ENCODE results near the gene ZCCHC24.

ZCCHC24 gene

GRCh38 chr10:79346388-79347225 is 98.8 kb downstream of the ZCCHC24 start:
- H3K4me2 ChIP-seq (ENCODE audit: low read length), result no peak overlapping the region
- no peak overlapping the region for H2AK5ac ChIP-seq (ENCODE audit: low read length)
- no peak overlapping the region for H2BK120ac ChIP-seq (ENCODE audit: low read depth, low read length)
- H3K79me2 ChIP-seq (ENCODE audit: control insufficient read depth, insufficient read depth, low read length), result peaks cover 9% of the 10 kb centered on the region
- H3K27me3 ChIP-seq (ENCODE audit: insufficient read depth, low read length, poor library complexity), result no peaks in the 10 kb centered on the region
- H4K8ac ChIP-seq (ENCODE audit: low read depth, low read length), result no peak overlapping the region
- H3K4me3 ChIP-seq (ENCODE audit: low read length), result no peak overlapping the region
- peaks cover 14% of the 10 kb centered on the region for H3K79me1 ChIP-seq (ENCODE audit: low read length)
- peak; percentile 75 for DNase-seq
- no peak overlapping the region for H3K4ac ChIP-seq (ENCODE audit: low read depth, low read length)
- H3K4me1 ChIP-seq (ENCODE audit: control insufficient read depth, low read depth, low read length), result peaks cover 4% of the 10 kb centered on the region
- peaks cover 6% of the 10 kb centered on the region for H3K36me3 ChIP-seq (ENCODE audit: control insufficient read depth, insufficient read depth, low read length)
- H3K56ac ChIP-seq (ENCODE audit: low read length), result peak overlapping the region; percentile 35
- H2BK5ac ChIP-seq (ENCODE audit: low read length), result no peak overlapping the region
- no peak overlapping the region for H2BK15ac ChIP-seq (replicated peaks; ENCODE audit: low read depth)
- no peak overlapping the region for H3K23ac ChIP-seq (ENCODE audit: low read length)
- no peak overlapping the region for H3K27ac ChIP-seq (ENCODE audit: low read depth, low read length)
- no CpG with 5 or more reads among the region's 12 CpGs for WGBS (ENCODE audit: extremely low coverage, insufficient coverage, low lambda C conversion rate)
- no peak overlapping the region for H3K18ac ChIP-seq (ENCODE audit: low read length)
- H4K5ac ChIP-seq (ENCODE audit: low read length), result no peak overlapping the region
- H3K9ac ChIP-seq (ENCODE audit: low read length), result peak overlapping the region; percentile 15

DNA sequence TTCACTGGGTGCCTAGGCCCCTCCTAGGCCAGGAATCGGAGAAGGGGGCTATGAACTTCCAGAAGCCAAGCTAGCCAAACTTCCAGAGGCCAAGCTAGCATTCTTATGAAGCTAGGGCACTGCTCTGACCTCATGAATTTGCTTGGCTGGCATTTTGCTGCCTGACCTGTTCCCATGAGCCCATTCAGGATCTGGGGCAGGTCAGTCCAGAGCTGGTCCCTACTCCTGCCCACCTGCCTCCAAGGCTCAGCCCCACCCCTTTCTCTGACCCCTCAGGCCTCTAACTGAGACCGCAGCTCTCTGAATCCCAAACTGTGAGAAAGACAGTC is 99.4 kb downstream of the ZCCHC24 start:
- Histone ChIP-seq H2BK15ac (replicated peaks; ENCODE audit: low read depth) (no peak overlapping the region), H2BK5ac (ENCODE audit: low read length) (no peak overlapping the region), H2AK5ac (ENCODE audit: low read length) (no peak overlapping the region), H3K9ac (ENCODE audit: low read length) (no peak overlapping the region), H4K5ac (ENCODE audit: low read length) (no peak overlapping the region), H3K27ac (ENCODE audit: low read depth, low read length) (no peak overlapping the region), H3K4me3 (ENCODE audit: low read length) (no peak overlapping the region), H4K8ac (ENCODE audit: low read depth, low read length) (no peak overlapping the region), H3K4me1 (ENCODE audit: control insufficient read depth, low read depth, low read length) (peaks cover 4% of the 10 kb centered on the region), H3K36me3 (ENCODE audit: control insufficient read depth, insufficient read depth, low read length) (peaks cover 4% of the 10 kb centered on the region), H3K27me3 (ENCODE audit: insufficient read depth, low read length, poor library complexity) (no peaks in the 10 kb centered on the region), H3K56ac (ENCODE audit: low read length) (no peak overlapping the region), H3K79me1 (ENCODE audit: low read length) (peaks cover 14% of the 10 kb centered on the region), H3K79me2 (ENCODE audit: control insufficient read depth, insufficient read depth, low read length) (peaks cover 9% of the 10 kb centered on the region), H3K4ac (ENCODE audit: low read depth, low read length) (no peak overlapping the region), H3K4me2 (ENCODE audit: low read length) (no peak overlapping the region), H2BK120ac (ENCODE audit: low read depth, low read length) (no peak overlapping the region), H3K18ac (ENCODE audit: low read length) (no peak overlapping the region), H3K23ac (ENCODE audit: low read length) (no peak overlapping the region)
- DNase-seq, result no peak
- WGBS (ENCODE audit: extremely low coverage, insufficient coverage, low lambda C conversion rate), result no CpG with 5 or more reads among the region's 2 CpGs

DNA sequence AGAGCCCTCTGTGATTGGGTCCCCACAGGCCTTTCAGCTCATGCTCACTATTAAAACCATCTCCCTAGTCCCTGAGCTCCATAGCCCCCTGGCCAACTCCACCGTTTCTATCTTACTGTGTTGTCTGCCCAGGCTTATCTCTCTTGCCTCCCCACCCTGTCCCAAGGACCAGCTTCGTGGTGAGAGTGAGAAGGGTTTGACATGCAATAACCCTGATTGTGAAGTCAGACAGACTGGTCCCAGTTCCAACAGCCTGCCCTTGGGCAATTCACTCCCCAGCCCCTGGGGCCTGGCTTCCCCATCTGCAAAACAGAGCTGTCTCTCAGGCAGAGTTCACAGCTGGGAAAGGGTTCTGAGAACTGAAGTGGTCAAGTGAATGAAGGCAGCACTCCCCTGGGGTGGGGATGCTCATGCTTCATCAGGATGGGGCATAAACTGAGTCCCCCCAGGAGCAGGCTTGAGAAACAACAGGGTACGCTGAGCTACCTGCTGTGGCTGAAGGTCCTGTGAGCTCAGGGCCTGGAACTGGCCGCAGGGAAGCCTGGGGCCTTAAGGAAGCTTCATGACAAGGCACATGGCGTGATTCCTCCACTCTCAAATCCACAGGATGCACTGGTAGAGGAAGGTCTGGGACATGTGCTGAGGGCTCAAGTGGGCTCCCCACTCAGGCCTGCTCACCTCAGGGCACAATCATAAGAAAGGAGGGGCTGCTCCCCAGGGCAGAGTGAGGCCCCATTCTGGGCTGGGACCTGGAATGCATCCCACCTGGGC is 100.0 kb downstream of the ZCCHC24 start:
- H3K9ac ChIP-seq (ENCODE audit: low read length), result no peak overlapping the region
- H3K23ac ChIP-seq (ENCODE audit: low read length), result no peak overlapping the region
- H3K4ac ChIP-seq (ENCODE audit: low read depth, low read length), result no peak overlapping the region
- H4K5ac ChIP-seq (ENCODE audit: low read length), result no peak overlapping the region
- H3K4me3 ChIP-seq (ENCODE audit: low read length), result no peak overlapping the region
- no peak for DNase-seq
- no peak overlapping the region for H2BK5ac ChIP-seq (ENCODE audit: low read length)
- H3K79me1 ChIP-seq (ENCODE audit: low read length), result peaks cover 14% of the 10 kb centered on the region
- H3K27me3 ChIP-seq (ENCODE audit: insufficient read depth, low read length, poor library complexity), result no peaks in the 10 kb centered on the region
- no peak overlapping the region for H2BK120ac ChIP-seq (ENCODE audit: low read depth, low read length)
- no peak overlapping the region for H3K56ac ChIP-seq (ENCODE audit: low read length)
- no peak overlapping the region for H2AK5ac ChIP-seq (ENCODE audit: low read length)
- H4K8ac ChIP-seq (ENCODE audit: low read depth, low read length), result no peak overlapping the region
- peaks cover 4% of the 10 kb centered on the region for H3K36me3 ChIP-seq (ENCODE audit: control insufficient read depth, insufficient read depth, low read length)
- H3K18ac ChIP-seq (ENCODE audit: low read length), result no peak overlapping the region
- no CpG with 5 or more reads among the region's 5 CpGs for WGBS (ENCODE audit: extremely low coverage, insufficient coverage, low lambda C conversion rate)
- H3K27ac ChIP-seq (ENCODE audit: low read depth, low read length), result no peak overlapping the region
- peaks cover 9% of the 10 kb centered on the region for H3K79me2 ChIP-seq (ENCODE audit: control insufficient read depth, insufficient read depth, low read length)
- H2BK15ac ChIP-seq (replicated peaks; ENCODE audit: low read depth), result no peak overlapping the region
- no peak overlapping the region for H3K4me2 ChIP-seq (ENCODE audit: low read length)
- peaks cover 4% of the 10 kb centered on the region for H3K4me1 ChIP-seq (ENCODE audit: control insufficient read depth, low read depth, low read length)

DNA sequence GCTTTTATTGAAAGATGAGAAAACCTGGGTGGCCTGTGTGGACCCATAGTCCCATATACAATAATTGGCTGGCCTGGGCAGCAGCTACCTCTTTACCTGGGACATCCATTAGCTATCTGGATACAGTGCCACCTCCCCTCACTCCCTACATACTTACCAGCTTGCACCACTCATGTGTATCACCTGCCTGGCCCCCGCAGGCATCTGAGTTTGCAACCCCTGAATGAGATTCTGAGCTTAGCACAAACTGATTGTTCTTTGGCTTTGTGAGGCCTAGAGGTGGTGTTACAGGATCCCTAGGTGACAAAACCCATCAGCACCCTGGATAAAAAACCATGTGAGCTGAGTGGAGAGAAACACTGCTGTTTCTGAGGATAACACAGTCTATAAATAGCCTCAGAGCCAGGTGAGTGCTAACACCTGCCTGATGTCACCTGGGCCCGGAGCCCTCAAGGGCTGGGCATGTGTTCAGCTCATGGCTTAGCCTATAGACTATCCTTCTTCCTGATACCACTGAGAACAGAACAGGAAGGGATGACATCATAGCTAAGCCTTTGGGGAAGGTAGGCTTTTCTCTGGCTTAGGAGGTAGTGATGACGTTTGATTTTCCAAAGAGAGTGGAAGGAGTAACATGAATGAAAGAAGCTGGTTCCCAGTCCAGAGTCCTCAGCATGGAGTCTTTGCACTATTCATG is 100.8 kb downstream of the ZCCHC24 start:
- WGBS (ENCODE audit: extremely low coverage, insufficient coverage, low lambda C conversion rate), result no CpG with 5 or more reads among the region's 3 CpGs
- no peak overlapping the region for H2AK5ac ChIP-seq (ENCODE audit: low read length)
- no peak overlapping the region for H3K56ac ChIP-seq (ENCODE audit: low read length)
- H3K4me1 ChIP-seq (ENCODE audit: control insufficient read depth, low read depth, low read length), result peaks cover 4% of the 10 kb centered on the region
- no peak overlapping the region for H2BK15ac ChIP-seq (replicated peaks; ENCODE audit: low read depth)
- H2BK120ac ChIP-seq (ENCODE audit: low read depth, low read length), result no peak overlapping the region
- no peak overlapping the region for H3K23ac ChIP-seq (ENCODE audit: low read length)
- H2BK5ac ChIP-seq (ENCODE audit: low read length), result no peak overlapping the region
- peaks cover 9% of the 10 kb centered on the region for H3K79me2 ChIP-seq (ENCODE audit: control insufficient read depth, insufficient read depth, low read length)
- H3K36me3 ChIP-seq (ENCODE audit: control insufficient read depth, insufficient read depth, low read length), result peaks cover 3% of the 10 kb centered on the region
- H3K4me3 ChIP-seq (ENCODE audit: low read length), result no peak overlapping the region
- no peak overlapping the region for H4K5ac ChIP-seq (ENCODE audit: low read length)
- peaks cover 13% of the 10 kb centered on the region for H3K79me1 ChIP-seq (ENCODE audit: low read length)
- H3K4me2 ChIP-seq (ENCODE audit: low read length), result no peak overlapping the region
- H4K8ac ChIP-seq (ENCODE audit: low read depth, low read length), result no peak overlapping the region
- no peak overlapping the region for H3K9ac ChIP-seq (ENCODE audit: low read length)
- DNase-seq, result no peak
- no peak overlapping the region for H3K4ac ChIP-seq (ENCODE audit: low read depth, low read length)
- no peak overlapping the region for H3K27ac ChIP-seq (ENCODE audit: low read depth, low read length)
- H3K27me3 ChIP-seq (ENCODE audit: insufficient read depth, low read length, poor library complexity), result no peaks in the 10 kb centered on the region
- no peak overlapping the region for H3K18ac ChIP-seq (ENCODE audit: low read length)

GRCh38 chr10:79342811-79343561 is 102.4 kb downstream of the ZCCHC24 start:
- H3K36me3 ChIP-seq (ENCODE audit: control insufficient read depth, insufficient read depth, low read length), result no peaks in the 10 kb centered on the region
- no peak overlapping the region for H3K4me2 ChIP-seq (ENCODE audit: low read length)
- H3K79me1 ChIP-seq (ENCODE audit: low read length), result no peaks in the 10 kb centered on the region
- H3K23ac ChIP-seq (ENCODE audit: low read length), result no peak overlapping the region
- no peak overlapping the region for H4K5ac ChIP-seq (ENCODE audit: low read length)
- no peak overlapping the region for H2BK120ac ChIP-seq (ENCODE audit: low read depth, low read length)
- H3K18ac ChIP-seq (ENCODE audit: low read length), result no peak overlapping the region
- H2BK5ac ChIP-seq (ENCODE audit: low read length), result no peak overlapping the region
- no peak overlapping the region for H3K9ac ChIP-seq (ENCODE audit: low read length)
- no CpG with 5 or more reads among the region's 10 CpGs for WGBS (ENCODE audit: extremely low coverage, insufficient coverage, low lambda C conversion rate)
- H2AK5ac ChIP-seq (ENCODE audit: low read length), result no peak overlapping the region
- no peak overlapping the region for H3K56ac ChIP-seq (ENCODE audit: low read length)
- H2BK15ac ChIP-seq (replicated peaks; ENCODE audit: low read depth), result no peak overlapping the region
- H3K4me3 ChIP-seq (ENCODE audit: low read length), result no peak overlapping the region
- H3K4ac ChIP-seq (ENCODE audit: low read depth, low read length), result no peak overlapping the region
- no peak overlapping the region for H3K27ac ChIP-seq (ENCODE audit: low read depth, low read length)
- no peak for DNase-seq
- no peaks in the 10 kb centered on the region for H3K79me2 ChIP-seq (ENCODE audit: control insufficient read depth, insufficient read depth, low read length)
- H3K4me1 ChIP-seq (ENCODE audit: control insufficient read depth, low read depth, low read length), result no peaks in the 10 kb centered on the region
- no peak overlapping the region for H4K8ac ChIP-seq (ENCODE audit: low read depth, low read length)
- no peaks in the 10 kb centered on the region for H3K27me3 ChIP-seq (ENCODE audit: insufficient read depth, low read length, poor library complexity)

Measured in mesendoderm (in vitro differentiated cells).